CD4-positive, alpha-beta T cell treated with Interleukin-15 for 4 hours (primary cell): ENCODE measurements around the gene ENTPD7.
A peak's percentile ranks its signal among the peaks of the same experiment; 100 is the strongest.

Experiments used
- DNase-seq: peaks from one replicate; pipeline ENCODE4 v3.0.0-alpha.2; 2020; ENCODE audit warnings: low spot score

Gene ENTPD7

DNA sequence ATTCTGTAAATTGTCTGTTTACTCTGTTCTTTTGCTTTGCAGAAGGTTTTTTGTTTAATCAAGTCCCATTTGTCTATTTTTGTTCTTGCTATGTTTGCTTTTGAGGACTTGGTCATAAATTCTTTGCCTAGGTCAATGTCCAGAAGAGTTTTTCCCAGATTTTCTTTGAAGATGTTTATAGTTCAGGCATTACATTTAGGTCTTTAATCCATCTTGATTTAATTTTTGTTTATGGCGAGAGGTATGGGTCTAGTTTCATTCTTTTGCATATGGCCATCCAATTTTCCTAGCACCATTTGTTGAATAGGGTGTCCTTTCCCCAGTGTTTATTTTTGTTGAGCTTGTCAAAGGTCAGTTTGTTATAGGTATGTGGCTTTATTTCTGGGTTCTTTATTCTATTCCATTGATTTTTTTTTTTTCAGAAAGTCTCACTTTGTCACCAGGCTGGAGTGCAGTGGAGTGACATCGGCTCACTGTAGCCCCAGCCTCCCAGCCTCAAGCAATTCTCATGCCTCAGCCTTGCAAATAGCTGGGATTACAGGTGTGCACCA lies 11.6 kb upstream of the ENTPD7 start:
- DNase-seq, result no peak

DNA sequence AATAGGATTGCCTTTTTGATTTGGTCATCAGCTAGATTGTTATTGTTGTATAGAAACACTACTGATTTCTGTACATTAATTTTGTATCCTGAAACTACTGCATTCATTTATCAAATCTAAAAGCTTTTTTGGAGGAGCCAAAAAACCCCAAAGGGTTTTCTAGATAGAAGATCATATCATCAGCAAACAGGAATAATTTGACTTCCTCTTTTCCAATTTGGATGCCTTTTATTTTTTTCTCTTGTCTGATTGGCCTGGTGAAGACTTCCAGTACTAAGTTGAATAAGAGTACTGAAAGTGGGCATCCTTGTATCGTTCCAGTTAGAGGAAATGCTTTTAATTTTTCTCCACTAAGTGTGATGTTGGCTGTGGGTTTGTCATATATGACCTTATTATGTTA lies 10.6 kb upstream of the ENTPD7 start:
- no peak for DNase-seq

DNA sequence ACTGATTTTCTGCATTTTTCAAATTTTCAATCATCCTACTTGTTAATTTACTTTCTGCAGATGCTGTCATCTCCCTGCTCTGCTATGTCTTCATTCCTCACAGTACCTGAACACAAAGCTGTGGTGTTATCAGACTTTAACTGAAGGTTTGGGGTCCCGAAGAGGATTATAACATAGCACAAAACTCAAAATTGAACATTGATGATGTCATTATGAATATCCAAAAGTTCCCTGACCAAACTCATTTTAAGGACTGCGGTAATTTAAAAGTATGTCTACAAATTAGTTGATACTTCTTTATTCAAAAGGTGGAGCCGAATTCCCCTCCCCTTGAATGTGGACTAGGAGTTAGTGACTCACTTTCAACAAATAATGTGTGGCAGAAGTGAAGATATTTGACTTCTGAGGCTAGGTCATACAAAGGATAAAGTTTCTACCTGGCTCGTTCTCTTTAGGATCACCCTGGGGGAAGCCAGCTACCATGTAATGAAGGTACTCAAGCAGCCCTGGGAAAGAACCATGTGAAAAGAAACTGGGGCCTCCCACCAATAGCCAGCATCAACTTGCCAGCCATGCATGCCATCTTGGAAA lies 6.4 kb upstream of the ENTPD7 start:
- DNase-seq, result no peak

DNA sequence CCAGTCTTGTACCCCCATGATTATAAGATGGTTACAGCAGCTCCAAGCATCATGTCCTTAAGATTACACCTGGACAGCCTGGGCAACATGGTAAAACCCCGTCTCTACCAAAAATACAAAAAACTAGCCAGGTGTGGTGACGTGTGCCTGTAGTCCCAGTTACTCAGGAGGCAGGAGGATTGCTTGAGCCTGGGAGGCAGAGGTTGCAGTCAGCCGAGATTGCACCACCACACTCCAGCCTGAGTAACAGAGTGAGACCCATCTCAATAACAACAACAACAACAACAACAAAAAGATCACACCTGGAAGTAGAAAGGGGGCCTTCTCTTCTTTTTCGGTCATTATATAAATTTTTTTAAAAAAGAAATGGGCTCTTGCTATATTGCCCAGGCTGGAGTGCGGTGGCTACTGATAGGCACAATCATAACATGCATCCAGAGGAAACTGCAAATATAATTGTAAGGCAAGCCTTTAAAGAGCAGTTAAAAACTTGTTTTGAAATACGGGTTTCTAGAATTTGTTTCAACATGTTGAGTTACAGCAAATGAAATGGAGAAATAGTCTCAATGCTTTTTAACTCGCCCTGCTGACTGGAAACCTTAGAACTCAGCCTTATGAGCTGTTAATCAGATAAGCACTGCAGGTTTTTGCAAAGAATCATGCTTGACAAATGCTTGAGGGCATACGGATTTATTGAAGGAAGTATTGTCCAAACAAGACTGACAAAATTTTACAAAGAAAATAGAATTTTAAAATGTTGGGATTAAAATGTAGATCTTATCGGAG lies 4.7 kb upstream of the ENTPD7 start:
- no peak for DNase-seq

DNA sequence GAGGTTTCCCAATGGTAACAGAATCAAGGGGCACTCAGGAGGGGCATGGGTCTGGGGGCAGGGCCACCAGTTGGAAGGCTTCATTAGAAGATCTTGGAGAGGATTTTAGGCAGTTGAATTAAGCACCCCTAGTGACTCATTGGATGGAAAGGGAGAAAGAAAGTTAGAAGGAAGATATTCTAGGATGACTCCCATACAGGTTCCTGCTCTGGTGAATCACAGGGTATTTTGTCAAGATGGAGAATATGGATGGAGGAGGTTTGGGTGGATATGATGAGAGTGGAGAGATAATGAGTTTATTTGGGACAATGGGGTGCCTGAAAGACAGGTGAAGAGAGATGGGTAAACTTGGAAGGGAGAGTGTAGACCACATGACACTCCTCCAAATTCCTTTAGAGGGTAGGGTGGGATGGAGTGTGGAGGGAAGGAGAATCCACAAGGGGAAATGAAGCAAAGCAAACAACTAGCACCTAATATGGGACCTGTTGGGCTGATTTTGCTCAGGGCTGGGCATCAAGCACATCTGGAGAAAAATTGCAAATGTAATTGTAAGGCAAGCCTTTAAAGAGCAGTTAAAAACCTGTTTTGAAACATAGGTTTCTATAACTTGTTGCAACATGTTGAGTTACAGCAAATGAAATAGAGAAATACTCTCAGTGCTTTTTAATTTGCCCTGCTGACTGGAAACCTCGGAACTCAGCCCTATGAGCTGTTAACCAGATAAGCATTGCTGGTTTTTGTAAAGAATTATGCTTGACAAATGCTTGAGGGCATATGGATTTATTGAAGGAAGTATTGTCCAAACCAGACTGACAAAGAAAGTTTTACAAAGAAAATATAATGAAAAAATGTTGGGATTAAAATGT lies 2.9 kb upstream of the ENTPD7 start:
- DNase-seq, result no peak

DNA sequence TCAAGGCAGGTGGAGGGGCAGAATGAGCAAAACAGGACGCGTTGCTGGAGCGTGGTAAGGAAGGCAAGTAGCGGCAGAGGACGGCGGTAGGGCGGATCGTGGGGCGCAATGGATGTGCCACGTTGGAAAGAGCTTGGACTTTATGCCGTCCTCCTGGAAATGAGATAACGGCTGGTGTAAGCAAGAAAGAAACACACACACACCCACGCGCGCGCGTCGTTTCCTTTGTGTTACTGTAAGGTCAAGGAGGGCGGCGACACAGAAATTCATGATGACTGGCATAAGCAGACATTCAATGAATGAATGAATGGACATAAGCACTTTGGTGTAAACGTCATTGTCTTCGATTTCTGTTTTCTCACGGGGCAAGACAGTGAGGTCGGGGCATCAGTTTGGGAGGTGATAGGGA lies 683 bp upstream of the ENTPD7 start:
- peak; percentile 17 for DNase-seq

DNA sequence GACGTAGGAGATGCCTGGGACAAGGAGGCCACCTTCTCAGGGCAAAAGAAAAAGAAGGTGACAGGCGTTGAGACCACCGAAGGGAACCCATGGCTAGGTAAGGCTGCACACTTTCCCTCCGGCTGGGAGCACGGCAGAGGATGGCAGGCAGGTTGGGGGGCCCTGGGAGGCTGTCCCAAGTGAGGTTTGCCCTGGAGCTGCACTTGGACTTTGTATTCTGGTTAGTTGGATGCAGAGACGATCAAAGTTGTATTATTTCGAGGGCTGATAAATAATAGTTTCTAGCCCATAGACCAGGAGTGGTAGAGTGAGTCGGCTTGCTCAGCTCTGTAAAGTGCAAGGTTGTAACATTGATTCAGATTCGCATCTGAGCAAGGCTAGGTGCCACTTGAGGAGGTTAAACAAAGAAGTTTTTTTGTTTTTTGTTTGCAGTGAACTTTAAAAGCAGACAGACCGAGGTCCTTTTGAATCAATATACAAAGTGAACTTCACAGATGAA lies 608 bp downstream of the ENTPD7 start:
- DNase-seq, result no peak

DNA sequence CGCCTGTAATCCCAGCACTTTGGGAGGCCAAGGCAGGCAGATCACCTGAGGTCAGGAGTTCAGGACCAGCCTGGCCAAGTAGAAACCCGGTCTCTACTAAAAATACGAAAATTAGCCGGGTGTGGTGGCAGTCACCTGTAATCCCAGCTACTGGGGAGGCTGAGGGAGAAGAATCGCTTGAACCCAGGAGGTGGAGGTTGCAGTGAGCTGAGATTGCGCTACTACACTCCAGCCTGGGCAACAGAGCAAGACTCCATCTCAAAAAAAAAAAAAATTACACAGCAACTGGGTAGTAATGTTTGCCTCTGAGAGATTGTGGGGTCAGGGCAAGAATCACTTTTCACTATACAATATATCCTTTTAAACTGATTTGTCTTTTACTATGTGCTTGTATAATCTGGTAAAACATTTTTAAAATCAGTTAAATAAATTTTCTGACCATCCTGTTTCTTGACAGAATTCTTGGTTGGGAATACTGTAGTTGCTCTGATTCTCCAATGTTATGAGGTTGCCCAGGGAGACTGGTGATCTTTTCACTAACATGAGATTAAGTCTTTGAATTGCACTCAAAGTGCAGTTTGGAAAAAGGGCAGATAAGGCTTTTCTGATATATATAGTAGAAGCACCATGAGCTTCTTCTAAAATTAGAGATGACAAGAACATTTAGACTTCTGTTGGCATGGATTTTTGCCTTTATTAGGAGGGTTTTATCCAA lies 1.5 kb downstream of the ENTPD7 start:
- no peak for DNase-seq

DNA sequence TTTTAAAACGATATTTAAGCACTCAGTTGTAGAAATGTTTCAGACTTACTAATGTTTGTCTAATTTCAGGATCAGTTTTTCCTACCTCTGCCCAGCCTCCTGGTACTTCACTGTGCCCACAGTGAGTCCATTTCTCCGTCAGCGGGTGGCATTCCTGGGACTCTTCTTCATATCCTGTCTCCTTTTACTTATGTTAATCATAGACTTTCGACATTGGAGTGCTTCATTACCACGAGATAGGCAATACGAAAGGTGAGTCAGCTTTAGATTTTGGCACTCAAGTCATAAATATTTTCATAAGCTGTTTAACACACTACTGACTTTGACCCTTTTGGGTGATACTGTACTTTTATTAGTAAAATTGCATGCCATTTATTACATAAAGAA lies 2.1 kb downstream of the ENTPD7 start:
- no peak for DNase-seq

DNA sequence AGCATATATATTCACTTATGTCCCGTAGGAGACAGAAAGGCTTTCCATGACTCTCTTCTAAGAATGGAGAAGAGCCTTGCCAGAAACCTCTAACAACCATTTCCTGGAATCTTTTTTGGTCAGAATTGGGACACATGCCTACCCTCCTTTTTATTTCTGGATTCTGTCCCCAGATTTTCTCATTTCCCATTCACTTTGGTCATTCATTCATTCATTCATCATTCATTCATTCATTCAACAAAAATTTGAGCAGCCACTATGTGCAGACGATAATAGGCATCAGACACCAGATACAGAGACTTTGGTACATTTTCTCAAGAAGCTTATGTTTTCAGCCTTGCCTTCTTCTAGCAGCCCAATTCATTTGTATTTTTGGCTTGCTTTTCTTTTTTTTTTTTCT lies 6.0 kb downstream of the ENTPD7 start:
- no peak for DNase-seq

DNA sequence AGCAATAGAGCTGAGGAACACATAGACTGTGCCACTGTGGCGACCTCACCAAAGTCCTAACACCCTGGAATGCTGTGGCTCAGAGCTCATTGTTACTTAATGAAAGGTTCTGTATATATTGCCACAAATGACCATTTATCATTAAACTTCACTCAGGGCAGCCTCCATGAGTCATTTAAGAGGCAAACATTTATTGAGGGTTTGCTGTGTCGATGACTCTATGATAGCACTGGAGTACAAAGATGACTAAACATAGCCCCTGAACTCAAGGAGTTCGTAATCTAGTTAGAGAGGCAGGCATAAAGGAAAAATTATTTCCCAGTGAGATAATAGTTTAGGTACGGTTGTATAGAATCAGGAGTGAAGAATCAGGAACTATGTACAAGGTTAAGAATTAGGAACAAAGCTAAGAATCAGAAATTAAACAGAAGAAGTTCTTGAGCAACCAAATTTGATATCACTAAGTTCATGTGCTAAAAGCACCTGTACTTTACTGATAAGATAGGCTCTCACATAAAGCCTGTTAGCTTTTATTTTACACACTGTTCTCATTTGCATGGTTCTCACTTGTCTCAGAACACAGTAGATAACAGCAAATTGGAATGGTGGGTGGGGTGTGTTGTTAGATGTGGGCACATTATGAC lies 7.9 kb downstream of the ENTPD7 start:
- no peak for DNase-seq

DNA sequence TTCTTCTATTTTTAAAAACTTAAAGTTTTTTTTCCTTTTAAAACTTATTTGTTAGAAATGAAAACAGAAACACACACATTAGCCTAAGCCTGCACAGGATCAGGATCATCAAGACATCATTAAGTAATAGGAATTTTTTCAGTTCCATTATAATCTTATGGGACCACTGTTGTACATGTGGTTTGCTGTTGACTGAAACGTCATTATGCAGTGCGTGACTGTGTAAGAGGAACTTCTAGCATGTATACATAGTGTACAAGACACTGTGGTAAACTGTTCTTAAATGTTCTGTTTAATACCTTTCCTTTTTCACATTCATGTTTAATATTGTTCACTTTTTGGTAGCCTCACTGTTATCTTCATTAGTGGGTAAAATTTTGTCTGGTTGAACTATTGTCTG lies 12.1 kb downstream of the ENTPD7 start:
- DNase-seq, result no peak

DNA sequence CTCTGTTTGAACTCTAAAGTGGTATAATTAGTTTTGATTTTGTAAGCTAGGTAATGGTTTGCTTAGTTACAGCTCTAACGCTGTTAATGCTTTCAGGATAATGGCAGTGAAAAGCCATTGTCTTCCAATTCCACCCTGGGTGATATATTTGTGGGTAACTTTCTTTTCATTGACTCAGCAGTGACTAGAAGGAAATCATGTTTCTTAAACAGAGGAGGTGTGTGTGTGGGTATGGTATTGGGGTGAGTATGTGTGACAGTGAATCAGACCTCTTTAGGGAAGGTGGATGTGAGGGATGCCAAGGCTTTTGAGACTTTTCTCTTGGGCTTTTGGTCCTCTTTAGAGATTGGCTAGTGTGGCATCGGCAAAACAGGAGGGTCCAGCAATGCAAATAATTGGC lies 13.6 kb downstream of the ENTPD7 start:
- no peak for DNase-seq

DNA sequence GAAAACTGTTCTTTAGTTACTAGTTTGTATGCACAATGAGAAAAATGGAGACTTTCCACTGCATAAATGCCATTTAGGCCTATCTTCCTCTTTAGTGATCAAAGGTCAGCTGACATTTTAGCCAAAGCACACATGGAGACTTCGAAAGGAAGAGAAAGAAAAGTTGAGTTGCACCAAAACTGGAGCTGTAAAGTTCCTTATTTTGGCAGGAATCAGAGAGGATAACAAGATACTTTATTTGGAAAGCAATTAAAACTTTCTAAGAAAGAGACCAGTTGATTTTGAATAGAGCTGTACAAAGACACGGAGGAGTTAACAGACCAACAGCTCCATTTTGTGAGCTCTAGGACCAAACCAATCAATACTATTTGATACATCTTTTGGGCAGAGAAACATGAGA lies 14.2 kb downstream of the ENTPD7 start:
- DNase-seq, result no peak

DNA sequence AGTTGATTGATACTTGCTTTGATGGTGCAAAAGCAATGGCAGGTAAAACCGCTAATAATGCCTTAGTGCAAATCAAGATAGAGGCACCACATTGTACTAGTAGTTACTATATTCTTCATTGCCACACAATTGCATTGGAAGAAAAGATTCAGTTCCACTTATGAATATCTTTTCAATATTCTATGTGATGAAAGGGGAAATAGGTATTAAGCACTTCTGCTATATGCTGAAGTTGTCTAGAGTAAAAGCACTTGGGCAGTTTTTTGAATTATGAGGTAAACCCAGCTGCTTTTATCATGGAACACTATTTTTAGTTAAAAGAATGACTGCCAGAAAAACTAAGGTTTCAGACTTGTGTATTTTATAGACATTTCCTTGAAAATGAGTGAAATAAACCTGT lies 15.5 kb downstream of the ENTPD7 start:
- DNase-seq, result no peak

DNA sequence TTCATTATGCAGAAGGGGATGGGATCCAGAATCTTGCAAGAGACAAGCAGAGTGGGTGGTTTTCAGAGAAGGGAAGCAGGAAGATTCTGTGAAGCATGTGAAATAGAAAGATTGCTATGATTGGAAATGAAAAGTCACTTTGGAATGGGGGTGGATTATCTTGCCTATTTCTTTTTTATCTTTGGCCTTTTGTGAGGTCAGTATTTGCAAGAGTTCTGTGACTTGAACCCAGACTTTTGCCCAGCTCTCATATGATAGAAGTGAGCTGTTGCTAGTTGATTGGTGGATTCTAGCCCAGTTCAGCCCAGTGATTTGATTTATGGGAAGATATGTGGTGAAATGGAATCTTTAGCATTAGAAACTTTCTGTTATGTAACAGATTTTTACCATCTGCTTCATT lies 17.1 kb downstream of the ENTPD7 start:
- no peak for DNase-seq

DNA sequence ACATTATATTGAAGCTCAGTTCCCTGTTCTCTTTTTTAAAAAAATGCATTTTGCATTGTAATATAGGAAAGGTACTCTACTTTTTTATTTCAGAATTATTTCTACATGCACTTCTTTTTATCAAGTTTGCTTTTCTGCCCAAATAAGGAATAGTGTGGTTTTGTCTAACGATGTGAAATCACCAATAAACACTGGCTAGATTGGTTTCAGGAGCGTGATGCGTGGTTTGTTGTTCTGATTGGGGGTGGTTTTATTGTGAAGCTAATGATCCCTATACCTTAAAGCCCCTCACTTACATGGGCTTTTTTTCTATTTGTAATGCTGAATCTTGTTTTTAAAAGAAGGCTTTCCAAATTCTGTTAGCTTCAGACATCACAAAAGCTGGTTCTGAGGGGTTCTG lies 17.6 kb downstream of the ENTPD7 start:
- DNase-seq, result no peak

DNA sequence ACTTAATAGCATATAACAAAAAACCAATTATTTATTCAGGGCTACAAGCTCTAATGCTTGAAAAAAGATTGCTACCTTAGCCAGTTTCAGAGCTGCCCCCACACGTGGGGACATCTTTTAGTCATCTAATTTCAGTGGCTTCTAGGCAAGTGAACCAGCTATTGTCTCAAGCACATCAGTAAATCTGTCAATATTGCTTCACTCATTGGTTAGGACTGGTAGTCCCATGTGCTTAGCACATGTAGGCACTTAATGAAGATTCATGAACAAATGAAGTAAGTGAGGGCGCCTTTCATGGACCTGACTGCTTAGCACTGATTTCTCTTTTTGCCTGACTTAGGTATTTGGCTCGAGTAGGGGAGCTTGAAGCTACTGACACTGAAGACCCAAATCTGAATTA lies 19.6 kb downstream of the ENTPD7 start:
- no peak for DNase-seq

DNA sequence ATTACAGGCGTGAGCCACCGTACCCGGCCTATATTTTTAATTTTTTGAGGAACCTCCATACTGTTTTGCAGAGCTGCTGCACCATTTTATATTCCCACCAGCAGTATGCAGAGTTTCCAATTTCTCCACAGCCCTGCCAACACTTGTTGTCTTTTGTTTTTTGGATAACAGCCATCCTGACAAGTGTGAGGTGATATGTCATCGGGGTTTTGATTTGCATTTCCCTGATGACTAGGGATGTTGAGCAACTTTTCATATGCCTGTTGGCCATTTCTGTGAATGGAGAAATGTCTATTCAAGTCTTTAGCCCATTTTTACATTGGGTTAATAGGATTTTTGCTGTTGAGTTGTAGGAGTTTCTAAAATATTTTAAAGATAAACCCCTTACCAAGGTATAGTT lies 22.2 kb downstream of the ENTPD7 start:
- no peak for DNase-seq

DNA sequence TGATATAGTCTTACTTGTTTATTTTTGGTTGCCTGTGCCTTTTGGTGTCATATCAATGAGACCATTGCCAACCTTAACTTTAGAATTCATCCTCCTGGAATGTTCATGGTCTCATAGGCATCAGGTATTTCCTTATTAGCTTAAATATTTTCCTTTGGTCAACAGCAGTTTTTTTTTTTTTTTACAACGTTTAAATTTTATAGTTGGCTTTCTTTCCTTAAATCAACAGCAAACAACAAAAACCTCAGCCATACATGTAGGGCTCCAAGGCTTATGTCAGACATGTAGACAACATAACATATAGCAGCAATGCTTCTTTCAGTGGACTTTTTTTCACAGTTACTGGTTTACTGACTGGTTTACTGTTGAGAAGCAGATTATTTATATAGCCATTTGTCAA lies 22.7 kb downstream of the ENTPD7 start:
- DNase-seq, result no peak

DNA sequence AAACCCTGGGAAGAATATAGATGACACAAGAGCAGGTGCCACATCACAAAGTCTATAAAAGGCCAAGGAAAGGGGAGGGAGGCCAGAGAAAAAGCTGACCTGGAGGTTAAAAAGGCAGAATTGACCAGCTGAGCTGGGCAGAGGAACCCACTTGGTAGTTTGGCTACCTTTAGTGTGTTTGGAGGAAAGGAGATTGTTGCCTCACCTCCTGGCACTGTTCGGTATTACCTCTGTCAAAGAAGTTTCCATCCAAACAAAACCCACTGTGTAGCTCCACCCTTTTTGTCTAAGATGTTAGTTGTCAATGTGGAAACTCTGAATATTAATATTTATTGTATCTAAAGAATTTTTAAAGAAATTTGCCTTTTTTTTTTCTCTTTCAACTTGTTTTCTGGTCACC lies 23.4 kb downstream of the ENTPD7 start:
- DNase-seq, result no peak

DNA sequence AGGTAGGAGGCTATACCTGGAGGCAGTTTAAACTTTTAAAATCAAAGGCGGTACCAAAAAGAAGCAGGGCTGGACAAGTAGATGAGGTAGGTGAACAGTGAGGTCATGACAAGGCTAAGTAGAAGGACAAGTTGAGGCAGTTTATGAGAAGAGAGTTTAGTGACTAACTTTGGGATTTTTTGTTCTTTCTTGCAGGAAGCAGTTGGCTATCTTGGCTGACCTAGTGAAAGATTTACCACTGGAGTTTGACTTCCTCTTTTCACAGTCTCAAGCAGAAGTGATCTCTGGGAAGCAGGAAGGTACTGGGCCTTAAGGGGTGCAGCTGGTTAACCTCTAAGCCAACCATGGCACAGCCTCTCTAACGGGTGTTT lies 26.3 kb downstream of the ENTPD7 start:
- no peak for DNase-seq
